GM21529 (cell line): Measurements from ENCODE around the gene ABAT.
"Not testable (repeated sequence)": the region's sequence is repeated elsewhere in the genome, so short reads cannot be mapped to it uniquely, and the experiment has no call there.

Experiments
- ATAC-seq: cut with Tn5 transposase; IDR thresholded peaks from one replicate; pipeline ENCODE4 v1.9.1; 2021; ENCODE audit not compliant: unreplicated experiment

ABAT gene

GRCh38 chr16:8739151-8739550 is 64.7 kb downstream of the ABAT start:
- ATAC-seq = no peak

DNA sequence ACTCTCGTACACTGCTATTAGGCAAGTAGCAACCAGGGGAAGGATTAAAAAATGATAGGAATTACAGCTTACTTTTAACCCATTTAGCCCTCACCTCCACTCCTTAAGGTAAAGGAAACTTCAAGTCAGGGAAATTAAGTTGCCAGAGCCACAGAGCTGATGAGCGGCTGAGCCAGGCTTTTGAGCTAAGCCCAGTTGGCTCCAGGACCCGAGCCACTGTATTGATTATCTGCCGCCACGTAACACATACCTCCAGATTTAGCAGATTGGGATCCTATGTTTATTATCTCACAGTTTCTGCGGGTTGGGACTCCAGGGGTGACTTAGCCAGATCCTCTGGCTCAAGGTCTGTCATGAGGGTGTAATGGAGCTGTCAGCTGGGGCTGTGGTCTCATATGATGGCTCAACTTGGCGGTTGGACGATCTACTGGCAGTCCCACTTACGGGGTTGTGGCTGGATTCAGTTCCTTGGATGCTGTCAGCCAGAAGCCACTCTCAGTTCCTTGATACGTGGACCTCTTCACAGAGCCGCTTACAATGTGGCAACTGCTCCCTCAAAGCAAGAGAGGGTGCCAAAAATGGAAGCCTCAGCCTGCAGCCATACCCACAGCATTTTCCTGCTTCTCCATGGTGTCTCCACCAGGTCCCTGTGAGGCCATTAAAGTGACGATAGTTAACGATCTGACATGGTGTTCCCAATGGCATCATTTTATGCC is 65.7 kb downstream of the ABAT start:
- no peak for ATAC-seq

DNA sequence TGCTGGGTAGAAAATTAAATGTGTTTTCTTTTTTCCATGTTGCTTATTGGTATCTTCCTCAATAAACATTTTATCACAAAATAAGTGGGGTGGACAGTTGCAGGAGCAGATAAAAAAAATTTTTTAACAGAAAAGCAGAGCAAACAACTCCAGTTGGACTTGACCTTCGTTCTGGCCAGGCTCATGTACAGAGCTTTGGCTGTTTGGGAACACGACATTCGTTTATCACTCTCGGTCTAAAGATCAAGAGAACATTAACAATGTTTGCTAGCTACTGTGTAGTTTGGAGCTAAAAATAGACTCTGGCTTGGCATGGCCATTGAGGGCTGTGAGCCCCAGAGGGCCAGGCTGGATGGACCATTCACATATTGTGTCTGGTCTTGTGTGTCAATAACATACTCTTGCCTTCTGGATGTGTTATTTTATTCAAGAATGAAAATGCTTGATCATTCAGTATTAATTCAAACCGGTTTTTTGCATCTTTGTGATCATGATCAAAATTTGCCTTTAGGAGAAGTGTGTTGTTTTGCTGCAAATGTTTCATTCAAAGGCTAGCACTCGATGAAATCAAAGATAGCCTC is 66.4 kb downstream of the ABAT start:
- no peak for ATAC-seq

GRCh38 chr16:8741636-8742035 is 67.2 kb downstream of the ABAT start:
- ATAC-seq = no peak

DNA sequence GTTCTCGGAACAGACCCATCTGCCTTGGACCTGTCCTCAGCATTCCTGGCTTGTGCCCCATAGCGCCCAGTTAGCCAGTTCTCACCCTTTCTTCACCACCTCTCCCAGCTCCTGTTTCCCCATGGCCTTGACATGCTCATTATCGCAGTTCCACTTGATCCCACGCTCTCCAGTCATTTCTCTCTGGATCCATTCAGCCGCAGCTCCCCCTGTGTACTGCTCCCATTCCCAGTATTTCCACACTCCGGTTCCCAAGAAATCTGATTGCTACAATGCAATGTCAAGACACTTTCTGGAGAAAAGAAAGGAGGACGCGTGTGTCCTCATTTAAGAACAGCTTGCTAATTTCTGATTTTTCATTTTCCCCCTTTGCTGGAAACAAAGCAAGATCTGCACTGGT is 67.7 kb downstream of the ABAT start:
- no peak for ATAC-seq

DNA sequence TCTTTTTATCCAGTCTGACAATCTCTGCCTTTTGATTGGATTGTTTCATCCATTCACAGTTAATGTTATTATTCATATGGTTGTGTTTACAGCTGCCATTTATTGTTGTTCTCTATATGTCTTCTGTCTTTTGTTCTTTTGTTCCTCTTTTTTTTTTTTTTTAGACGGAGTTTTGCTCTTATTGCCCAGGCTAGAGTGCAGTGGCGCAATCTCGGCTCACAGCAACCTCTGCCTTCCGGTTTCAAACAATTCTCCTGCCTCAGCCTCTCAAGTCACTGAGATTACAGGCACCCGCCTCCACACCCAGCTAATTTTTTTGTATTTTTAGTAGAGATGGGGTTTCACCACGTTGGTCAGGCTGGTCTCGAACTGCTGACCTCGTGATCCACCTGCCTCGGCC is 74.5 kb downstream of the ABAT start:
- ATAC-seq = not testable (repeated sequence)

DNA sequence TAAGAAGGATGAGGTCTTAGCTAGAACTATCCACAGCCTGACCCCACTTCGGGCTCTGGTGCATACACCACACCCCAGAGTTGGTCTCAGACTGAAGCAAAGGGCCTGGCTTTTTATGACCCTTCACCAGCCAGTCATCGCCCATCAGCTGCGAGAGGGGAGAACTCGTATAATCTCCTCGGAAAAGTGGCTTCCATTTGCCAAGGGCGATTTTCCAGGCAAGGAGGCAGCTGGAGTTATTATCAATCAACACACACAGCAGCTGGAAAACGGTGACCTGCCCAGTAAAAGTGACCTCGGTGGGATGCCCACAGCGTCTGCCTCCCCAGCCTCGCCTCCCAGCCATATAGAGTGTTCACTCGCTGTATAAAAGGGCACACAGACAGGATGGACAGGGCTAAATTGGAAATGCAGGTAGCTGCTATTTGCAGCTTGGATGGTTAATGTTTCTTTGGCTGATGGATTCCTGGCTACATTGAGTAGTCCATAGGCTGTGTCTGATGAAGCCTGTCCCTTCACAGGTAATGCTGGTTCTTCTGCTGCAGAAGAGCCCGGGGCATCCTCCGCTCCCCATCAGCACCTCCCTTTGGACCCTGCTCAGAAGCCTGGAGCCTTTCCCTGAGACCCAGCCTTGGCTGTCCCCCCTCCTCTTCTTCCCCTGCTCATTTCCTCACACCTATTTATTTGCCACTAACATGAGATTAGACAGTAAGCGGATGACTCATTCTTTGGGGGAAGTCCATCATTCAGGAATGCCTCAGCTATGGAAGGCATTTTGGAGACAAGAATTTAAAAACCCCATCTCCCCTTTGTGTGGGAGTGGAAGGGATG is 77.3 kb downstream of the ABAT start:
- ATAC-seq = no peak

DNA sequence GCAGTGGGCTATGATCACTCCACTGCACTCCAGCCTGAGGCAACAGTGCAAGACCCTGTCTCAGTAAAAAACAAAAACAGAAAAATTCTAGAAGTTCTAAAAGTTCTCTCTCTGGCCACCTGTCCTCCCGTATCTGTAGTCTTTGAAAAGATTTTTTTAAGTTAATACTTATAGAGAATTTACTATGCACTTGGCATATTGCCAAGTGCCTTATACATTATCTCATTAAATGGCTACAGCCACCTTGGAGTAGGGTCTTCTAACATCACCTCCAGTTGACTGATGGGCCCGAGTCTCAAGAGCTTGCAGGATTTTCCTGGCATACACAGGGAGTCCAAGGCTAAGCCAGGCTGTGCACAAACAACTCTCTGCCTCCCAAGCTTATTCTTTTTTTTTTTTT is 78.3 kb downstream of the ABAT start:
- ATAC-seq = no peak

DNA sequence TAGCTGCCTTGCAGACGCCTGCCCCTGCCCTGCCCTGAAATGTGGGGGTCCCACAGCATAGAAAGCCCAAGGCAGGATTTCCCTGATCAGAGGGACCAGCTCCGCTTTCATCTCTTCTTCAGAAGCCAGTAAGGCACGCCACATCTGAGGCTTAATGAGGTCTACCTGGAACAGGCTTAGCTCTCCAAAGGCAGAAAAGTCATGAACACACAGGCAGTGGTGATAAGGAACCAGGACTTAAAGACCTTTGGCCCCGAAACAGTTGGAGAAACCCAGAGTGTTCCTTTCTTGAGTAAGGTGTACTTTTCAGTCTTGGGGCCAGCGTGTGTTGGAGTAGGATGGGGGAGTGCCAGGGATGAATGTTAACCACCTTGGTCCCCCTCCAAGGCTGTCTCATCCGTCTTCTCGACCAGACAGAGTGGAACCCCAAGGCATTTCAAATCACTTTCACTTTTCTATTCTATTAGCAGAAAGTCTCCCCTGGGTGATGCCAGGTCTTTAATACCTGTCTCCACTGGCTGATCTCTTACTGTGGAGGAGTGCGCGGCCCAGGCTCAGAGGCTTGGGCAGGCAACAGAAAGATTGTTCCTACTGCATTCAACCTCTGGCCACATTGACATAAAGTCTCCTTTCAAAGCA is 79.1 kb downstream of the ABAT start:
- ATAC-seq = no peak

DNA sequence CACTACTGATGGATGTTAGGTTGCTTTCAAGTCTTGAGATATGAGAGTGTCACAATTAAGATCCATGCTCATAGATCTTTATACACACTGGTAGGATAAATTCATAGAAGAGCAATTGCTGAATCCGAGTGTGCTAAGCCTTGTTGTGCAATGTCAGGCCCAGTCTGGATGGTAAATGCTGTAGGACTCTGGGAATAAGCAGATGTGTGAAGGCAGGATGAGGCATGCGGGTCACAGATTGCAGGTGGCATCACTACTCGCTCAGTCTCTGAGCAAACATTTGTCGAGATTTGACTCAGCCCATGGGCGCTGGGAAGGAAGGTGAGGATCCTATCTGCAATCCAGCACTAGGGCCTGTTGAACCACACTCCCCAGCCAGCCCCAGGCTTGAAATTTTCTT is 82.3 kb downstream of the ABAT start:
- no peak for ATAC-seq

DNA sequence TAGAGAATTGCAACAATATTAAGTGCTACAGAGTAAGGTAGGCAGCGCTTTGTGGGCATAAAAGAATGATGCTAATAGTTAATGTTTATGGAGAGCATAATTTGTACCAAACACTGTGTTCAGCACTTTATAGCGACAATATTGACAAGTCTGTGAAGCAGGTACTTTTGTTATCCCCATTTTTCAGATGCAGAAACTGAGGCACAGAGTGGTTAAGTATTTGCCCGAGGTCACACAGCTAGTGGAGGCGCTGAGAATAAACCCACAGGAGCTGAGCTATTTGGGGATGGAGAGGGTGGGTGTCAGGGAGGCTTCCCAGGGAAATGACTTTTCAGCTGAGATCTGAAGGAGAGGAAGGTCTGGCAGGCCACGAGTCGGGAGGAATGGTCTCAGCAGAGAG is 83.6 kb downstream of the ABAT start:
- no peak for ATAC-seq

GRCh38 chr16:8760021-8760420 is 85.6 kb downstream of the ABAT start:
- ATAC-seq = no peak

- no peak for ATAC-seq
These were observed 86.7 kb downstream of the ABAT start for GRCh38 chr16:8761078-8761477.

DNA sequence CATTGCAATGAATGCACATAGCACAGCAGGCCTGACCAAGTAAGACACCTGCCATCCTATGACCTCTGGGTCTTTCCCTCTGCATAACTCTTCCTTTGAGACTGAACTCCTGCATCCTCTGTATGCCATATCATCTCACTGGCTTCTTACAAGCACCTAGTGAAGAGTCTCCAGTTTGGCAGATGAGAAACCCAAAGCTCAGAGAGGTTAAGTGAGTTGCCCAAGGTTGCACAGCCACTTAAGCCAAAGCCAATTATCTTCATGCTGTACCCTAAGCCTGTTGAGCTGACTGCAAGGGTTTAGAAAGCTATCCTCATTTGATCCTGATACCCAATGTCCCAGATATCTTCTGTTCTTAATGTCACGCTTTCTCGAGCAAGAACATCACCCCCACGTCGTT is 87.8 kb downstream of the ABAT start:
- no peak for ATAC-seq

DNA sequence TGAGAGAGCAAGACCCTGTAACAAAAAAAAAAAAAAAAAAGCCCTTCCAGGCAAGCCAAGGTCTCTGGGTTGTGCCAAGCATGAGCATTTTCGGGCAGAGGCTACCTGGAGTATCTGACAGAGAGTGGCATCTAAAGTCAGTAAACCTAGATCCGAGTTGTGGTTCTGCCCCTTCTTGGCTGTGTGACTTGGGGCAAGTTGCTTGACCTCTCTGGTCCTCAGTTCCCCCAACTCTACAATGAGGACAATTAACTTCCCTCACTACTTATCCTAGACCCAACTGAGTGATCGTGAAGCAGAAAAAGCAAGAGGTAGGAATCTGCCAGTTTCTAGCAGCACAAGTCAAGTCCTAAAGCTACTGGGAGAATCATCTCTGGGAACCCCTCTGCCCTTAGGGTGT is 88.7 kb downstream of the ABAT start:
- no peak for ATAC-seq

DNA sequence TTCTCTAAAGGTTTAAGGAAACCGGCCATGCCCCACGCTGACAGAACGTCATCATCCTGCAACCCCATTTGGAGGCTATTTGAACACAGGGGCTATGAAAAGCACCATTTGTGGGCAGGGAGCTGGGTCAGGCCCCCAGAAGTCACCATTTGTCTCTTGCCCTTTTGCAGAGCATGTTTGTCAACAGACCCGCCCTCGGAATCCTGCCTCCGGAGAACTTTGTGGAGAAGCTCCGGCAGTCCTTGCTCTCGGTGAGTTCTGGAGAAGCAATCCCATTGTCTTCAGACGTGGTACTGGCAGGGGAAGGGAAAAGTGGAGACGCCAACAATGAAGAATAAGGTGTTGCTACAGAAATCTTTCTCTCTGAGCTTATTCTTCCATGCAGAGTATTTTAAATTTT is 89.5 kb downstream of the ABAT start:
- ATAC-seq = no peak

GRCh38 chr16:8764525-8765250 is 90.3 kb downstream of the ABAT start:
- no peak for ATAC-seq

DNA sequence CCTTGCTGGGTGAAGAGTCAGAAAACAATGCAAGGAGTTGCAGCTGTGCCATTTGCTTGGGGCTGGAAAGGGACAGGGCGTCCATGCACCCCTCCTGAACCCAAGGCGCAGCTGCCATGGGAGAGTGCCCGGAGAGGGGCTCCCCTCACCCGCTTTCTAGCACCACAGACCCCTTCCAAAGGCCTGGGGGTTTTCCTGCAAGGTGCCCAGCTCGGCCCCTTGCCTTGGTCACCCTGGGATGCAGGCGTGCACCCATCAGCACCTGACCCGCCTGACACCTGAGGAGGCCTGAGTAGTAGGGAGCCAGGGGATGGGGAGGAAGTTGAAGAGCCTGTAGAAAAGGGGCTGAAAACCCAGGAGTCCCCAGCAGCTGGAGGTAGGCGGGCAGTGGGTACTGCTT is 92.8 kb downstream of the ABAT start:
- no peak for ATAC-seq

DNA sequence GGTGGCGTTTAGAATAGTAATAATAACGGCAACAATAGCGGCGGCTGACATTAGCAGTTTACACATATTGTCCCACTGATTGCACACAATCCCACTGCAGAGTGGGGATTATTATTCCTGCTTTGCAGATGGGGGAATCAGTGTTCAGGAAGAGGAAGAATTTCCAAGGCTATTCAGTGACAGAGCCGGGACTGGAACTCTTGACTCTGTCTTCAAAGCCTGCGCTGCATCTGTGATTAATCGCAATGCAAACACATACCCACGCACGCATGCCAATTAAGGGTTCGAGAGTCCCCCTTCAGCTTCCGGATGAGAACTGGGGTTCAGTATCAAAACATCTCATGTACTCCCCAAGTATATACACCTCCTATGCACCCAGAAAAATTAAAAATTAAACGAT is 93.9 kb downstream of the ABAT start:
- ATAC-seq = no peak

DNA sequence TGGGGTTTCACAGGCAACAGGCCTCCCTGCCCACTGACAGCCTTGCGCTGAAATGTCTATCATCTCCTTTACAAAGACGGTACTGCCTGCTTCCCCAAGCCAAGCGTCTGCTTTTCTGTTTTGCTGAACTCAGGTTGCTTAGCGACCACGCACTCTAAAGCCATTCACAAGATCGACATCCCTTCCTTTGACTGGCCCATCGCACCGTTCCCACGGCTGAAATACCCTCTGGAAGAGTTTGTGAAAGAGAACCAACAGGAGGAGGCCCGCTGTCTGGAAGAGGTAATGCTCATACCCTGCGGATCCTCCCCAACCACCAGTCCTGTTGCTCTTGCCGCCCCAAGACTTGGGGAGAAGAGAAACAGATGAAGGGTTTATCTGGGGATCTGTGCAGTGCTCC is 94.3 kb downstream of the ABAT start:
- ATAC-seq = no peak

DNA sequence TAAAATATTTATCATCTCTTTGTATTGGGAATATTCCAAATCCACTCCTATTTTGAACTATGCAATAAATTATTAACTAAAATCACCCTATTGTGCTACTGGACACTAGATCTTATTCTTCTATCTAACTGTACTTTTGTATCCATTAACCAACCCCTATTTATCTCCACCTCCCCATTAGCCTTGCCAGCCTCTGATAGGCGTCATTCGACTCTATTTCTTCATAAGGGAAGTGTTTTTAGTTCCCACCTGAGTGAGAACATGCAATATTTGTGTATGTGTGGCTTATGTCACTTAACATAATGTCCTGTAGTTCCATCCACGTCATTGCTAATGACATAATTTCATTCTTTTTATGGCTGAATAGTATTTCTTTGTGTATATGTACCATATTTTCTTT is 99.1 kb downstream of the ABAT start:
- no peak for ATAC-seq
